K562 (cell line): ENCODE data around the gene CXCR5. TPM values are rescaled to one million over a fixed set of nuclear protein-coding genes. Genes with fewer than 3 reads are reported as not detected.

Source experiments
- ARNT ChIP-seq, 2 experiments: fragments of 450-650 bp; IDR thresholded peaks; 2 replicates each; pipeline ENCODE4 v1.6.1; 2016; ENCODE audit warnings: mild to moderate bottlenecking in 1 of 2
- COPS2 ChIP-seq: fragments of 450-650 bp; conservative IDR thresholded peaks from 2 replicates; pipeline ENCODE4 v1.6.1; 2016; ENCODE audit warnings: mild to moderate bottlenecking, moderate library complexity
- DEAF1 ChIP-seq: fragments of 450-650 bp; formaldehyde crosslinking; IDR thresholded peaks from 2 replicates; pipeline ENCODE4 v1.4.0; 2020; ENCODE audit warnings: mild to moderate bottlenecking, moderate library complexity
- ESRRB ChIP-seq: fragments of 250-450 bp; sonication (Bioruptor Pico); IDR thresholded peaks from 2 replicates; pipeline ENCODE4 v1.5.0; 2020; ENCODE audit warnings: mild to moderate bottlenecking, moderate library complexity, borderline replicate concordance
- GATA2 ChIP-seq: sonication (generic); formaldehyde crosslinking; IDR thresholded peaks from 2 replicates; pipeline ENCODE4 v1.4.0; 2020; ENCODE audit warnings: mild to moderate bottlenecking, missing genetic modification reagents
- HDAC2 ChIP-seq: fragments of 450-650 bp; IDR thresholded peaks from 2 replicates; pipeline ENCODE4 v1.6.1; 2016; ENCODE audit warnings: mild to moderate bottlenecking
- HDGF ChIP-seq: fragments of 450-650 bp; IDR thresholded peaks from 2 replicates; pipeline ENCODE4 v1.6.1; 2016
- HNRNPLL ChIP-seq: fragments of 200-400 bp; formaldehyde crosslinking; IDR thresholded peaks from 2 replicates; pipeline ENCODE4 v1.6.1; 2017; ENCODE audit warnings: low read length, low read depth, mild to moderate bottlenecking; ENCODE audit not compliant: poor library complexity, severe bottlenecking
- KDM2B ChIP-seq: fragments of 250-450 bp; sonication (Bioruptor Pico); IDR thresholded peaks from 2 replicates; pipeline ENCODE4 v1.8.0; 2021; ENCODE audit warnings: mild to moderate bottlenecking, moderate library complexity
- KDM4B ChIP-seq, 2 experiments: fragments of 450-650 bp in 1 of 2; sonication (generic) in 1 of 2; IDR thresholded peaks; 2 replicates each; pipeline ENCODE4 v1.6.1; 2016 to 2017; ENCODE audit warnings: borderline replicate concordance in 2 of 2, antibody characterized with exemption in 1 of 2, low read depth in 1 of 2, mild to moderate bottlenecking in 1 of 2
- MAX ChIP-seq: sonication (generic); formaldehyde crosslinking; IDR thresholded peaks from 2 replicates; pipeline ENCODE4 v1.9.0; 2022; ENCODE audit warnings: mild to moderate bottlenecking, missing genetic modification reagents
- MBD2 ChIP-seq: sonication (generic); IDR thresholded peaks from 2 replicates; pipeline ENCODE4 v1.6.1; 2016; ENCODE audit warnings: low read depth, borderline replicate concordance
- MXI1 ChIP-seq: IDR thresholded peaks from 2 replicates; pipeline ENCODE4 v1.6.1; 2011; ENCODE audit warnings: low read depth, mild to moderate bottlenecking, improper control_type of control experiment, low read length
- NEUROD1 ChIP-seq: fragments of 150-350 bp; IDR thresholded peaks from 2 replicates; pipeline ENCODE4 v1.6.1; 2014; ENCODE audit warnings: borderline replicate concordance, low read length, low read depth; ENCODE audit not compliant: partially characterized antibody
- RB1 ChIP-seq: fragments of 450-650 bp; IDR thresholded peaks from 2 replicates; pipeline ENCODE4 v1.6.1; 2017; ENCODE audit warnings: low read depth, mild to moderate bottlenecking
- SIN3B ChIP-seq: fragments of 450-650 bp; IDR thresholded peaks from 2 replicates; pipeline ENCODE4 v1.6.1; 2017; ENCODE audit warnings: low read depth, mild to moderate bottlenecking, moderate library complexity
- SOX6 ChIP-seq: fragments of 450-650 bp; IDR thresholded peaks from 2 replicates; pipeline ENCODE4 v1.6.1; 2014; ENCODE audit warnings: mild to moderate bottlenecking
- TCF3 ChIP-seq: sonication (generic); formaldehyde crosslinking; IDR thresholded peaks from 2 replicates; pipeline ENCODE4 v1.4.0; 2020; ENCODE audit warnings: mild to moderate bottlenecking, missing genetic modification reagents
- XRCC3 ChIP-seq: fragments of 450-650 bp; IDR thresholded peaks from 2 replicates; pipeline ENCODE4 v1.6.1; 2017; ENCODE audit warnings: mild to moderate bottlenecking, moderate library complexity
- ZC3H11A ChIP-seq: IDR thresholded peaks from 2 replicates; pipeline ENCODE4 v1.6.1; 2012; ENCODE audit warnings: low read depth, low read length, improper control_type of control experiment
- ZNF174 ChIP-seq: fragments of 250-450 bp; sonication (Bioruptor Pico); IDR thresholded peaks from 2 replicates; pipeline ENCODE4 v1.4.0; 2020; ENCODE audit warnings: mild to moderate bottlenecking
- ZNF696 ChIP-seq: fragments of 250-450 bp; sonication (Bioruptor Pico); conservative IDR thresholded peaks from 2 replicates; pipeline ENCODE4 v1.4.0; 2020; ENCODE audit warnings: mild to moderate bottlenecking, moderate library complexity
- ZNF699 ChIP-seq: fragments of 250-450 bp; sonication (Bioruptor Pico); IDR thresholded peaks from 2 replicates; pipeline ENCODE4 v1.8.0; 2021; ENCODE audit warnings: mild to moderate bottlenecking, moderate library complexity; ENCODE audit not compliant: insufficient replicate concordance
- polyA plus RNA-seq, 8 experiments: library from polyadenylated mRNA; depleted of rRNA in 4 of 8; stranded (reverse) in 5 of 8; unstranded in 3 of 8; fragments of >200 nt; fragmentation: Nextera tagmentation in 2 of 8; fragmentation: Illumina TruSeq in 1 of 8; extraction: Ambion mirVana in 2 of 8; extraction: Trizol in 1 of 8; gene quantifications; 2 replicates each; pipeline versions ENCODE4 v1.2.1 to v1.2.3, GENCODE V29; 2011 to 2014; ENCODE audit warnings: inconsistent platforms in 1 of 8, missing spikeins in 1 of 8
- total RNA-seq, 7 experiments: library from RNA; depleted of rRNA in 6 of 7; stranded (reverse); fragments of >200 nt in 6 of 7; fragmentation: Illumina TruSeq in 2 of 7; extraction: Trizol in 2 of 7; gene quantifications; 2 replicates each; pipeline versions ENCODE4 v1.2.1 to v1.2.3, GENCODE V29; 2011 to 2021; ENCODE audit warnings: low replicate concordance in 1 of 7
- TF ChIP-seq, protein P1 (sequence below): fragments of 200-800 bp; sonication (Bioruptor generic); IDR thresholded peaks from 2 replicates; pipeline ENCODE4 v1.6.1; 2017; ENCODE audit warnings: missing genetic modification characterization, missing compliant biosample characterization
- TF ChIP-seq, protein P2 (sequence below): fragments of 450-650 bp; formaldehyde crosslinking; IDR thresholded peaks from 2 replicates; pipeline ENCODE4 v1.4.0; 2020; ENCODE audit warnings: mild to moderate bottlenecking, moderate library complexity

The CXCR5 gene
- total and polyA plus RNA-seq, 9 of the 15 experiments (the other 6 are each of a cell fraction or from before 2014, with no cell fraction given) = 0.03 to 0.06 TPM; not detected in 7

DNA sequence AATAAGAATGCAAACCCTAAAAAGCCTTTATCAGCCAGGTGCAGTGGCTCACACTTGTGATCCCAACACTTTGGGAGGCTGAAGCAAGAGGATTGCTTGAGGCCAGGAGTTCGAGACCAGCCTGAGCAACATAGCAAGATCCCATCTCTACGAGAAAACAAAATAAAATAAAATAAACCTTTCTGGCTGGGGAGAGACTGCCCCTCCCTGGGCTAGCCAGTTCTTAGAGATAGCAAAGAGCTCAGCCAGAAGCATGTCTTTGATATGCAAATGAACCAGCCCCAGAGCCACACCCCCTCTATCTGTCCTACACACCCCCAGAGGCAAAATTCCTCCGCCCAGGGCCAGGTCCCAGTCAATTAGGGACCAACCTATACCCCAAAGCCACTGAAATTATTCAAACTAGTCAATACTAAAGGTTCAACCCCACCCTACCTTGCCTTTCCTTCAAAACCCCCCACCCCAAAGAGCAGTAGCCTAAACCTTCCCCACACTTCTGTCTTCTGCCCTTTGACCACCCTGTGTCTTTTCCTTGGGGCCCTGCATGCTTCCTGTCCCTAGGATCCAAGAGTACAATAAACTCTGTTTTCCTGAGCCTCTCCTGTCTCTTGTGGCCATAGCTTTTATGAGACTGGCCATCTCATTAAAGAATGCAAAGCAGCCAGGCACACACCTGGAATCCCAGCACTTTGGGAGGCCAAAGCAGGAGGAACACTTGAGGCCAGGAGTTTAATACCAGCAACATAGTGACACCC, 37.3 kb upstream of the CXCR5 start (continued):
- TF ChIP-seq MAX (no peak), GATA2 (peak; percentile 23; the same call in 1 of the 2 replicates), HNRNPLL (no peak), ESRRB (CRISPR knock-in tag) (no peak), SIN3B (no peak), TCF3 (CRISPR knock-in tag) (peak; percentile 73), ZC3H11A (no peak), ZNF174 (CRISPR knock-in tag) (no peak), ARNT (IDR thresholded peaks at IDR 0.05) (0 out of 4 replicates have a peak, but pooled peaks of 1 of the 2 experiments have one; percentile 51), RB1 (no peak), KDM2B (no peak), MBD2 (no peak), COPS2 (no peak), HDAC2 (peak; percentile 63; the same call in 1 of the 2 replicates), SOX6 (0 out of 2 replicates have a peak, but pooled peaks have one; percentile 16), NEUROD1 (peak; percentile 17), ZNF696 (CRISPR knock-in tag) (no peak), KDM4B (IDR thresholded peaks at IDR 0.05; ENCODE audit: borderline replicate concordance in 2 of 2, low read depth in 1 of 2) (no peak), ZNF699 (no peak), XRCC3 (no peak), MXI1 (no peak), HDGF (no peak), DEAF1 (CRISPR knock-in tag) (no peak)
- TF ChIP-seq, protein P1, sequence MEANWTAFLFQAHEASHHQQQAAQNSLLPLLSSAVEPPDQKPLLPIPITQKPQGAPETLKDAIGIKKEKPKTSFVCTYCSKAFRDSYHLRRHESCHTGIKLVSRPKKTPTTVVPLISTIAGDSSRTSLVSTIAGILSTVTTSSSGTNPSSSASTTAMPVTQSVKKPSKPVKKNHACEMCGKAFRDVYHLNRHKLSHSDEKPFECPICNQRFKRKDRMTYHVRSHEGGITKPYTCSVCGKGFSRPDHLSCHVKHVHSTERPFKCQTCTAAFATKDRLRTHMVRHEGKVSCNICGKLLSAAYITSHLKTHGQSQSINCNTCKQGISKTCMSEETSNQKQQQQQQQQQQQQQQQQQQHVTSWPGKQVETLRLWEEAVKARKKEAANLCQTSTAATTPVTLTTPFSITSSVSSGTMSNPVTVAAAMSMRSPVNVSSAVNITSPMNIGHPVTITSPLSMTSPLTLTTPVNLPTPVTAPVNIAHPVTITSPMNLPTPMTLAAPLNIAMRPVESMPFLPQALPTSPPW (CRISPR knock-in tag) = peak; percentile 53; the same call in 1 of the 2 replicates
- TF ChIP-seq, protein P2, sequence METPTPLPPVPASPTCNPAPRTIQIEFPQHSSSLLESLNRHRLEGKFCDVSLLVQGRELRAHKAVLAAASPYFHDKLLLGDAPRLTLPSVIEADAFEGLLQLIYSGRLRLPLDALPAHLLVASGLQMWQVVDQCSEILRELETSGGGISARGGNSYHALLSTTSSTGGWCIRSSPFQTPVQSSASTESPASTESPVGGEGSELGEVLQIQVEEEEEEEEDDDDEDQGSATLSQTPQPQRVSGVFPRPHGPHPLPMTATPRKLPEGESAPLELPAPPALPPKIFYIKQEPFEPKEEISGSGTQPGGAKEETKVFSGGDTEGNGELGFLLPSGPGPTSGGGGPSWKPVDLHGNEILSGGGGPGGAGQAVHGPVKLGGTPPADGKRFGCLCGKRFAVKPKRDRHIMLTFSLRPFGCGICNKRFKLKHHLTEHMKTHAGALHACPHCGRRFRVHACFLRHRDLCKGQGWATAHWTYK (CRISPR knock-in tag) = no peak
